Caco-2 (cell line): ENCODE measurements around the gene CDC7. TPM values are rescaled to one million over a fixed set of nuclear protein-coding genes. Genes with fewer than 3 reads are reported as not detected.
A peak's percentile ranks its signal among the peaks of the same experiment; 100 is the strongest.

Experiments
- BruUV-seq: library from RNA; stranded (reverse); fragments of 400-500 nt; replicated peaks from 2 replicates; lab custom pipeline; 2021; lab: Mats Ljungman, UMichigan
- CTCF ChIA-PET: fragments of 300-600 bp; sonication (Branson Sonifier 250); formaldehyde crosslinking; loops from one replicate; lab custom pipeline; 2022; ENCODE audit warnings: antibody characterized with exemption; lab: Charles Lee
- POLR2A ChIA-PET: fragments of 300-600 bp; sonication (Branson Sonifier 250); formaldehyde crosslinking; loops from one replicate; lab custom pipeline; 2022; ENCODE audit warnings: antibody characterized with exemption; lab: Charles Lee
- DNase-seq, 2 experiments: peaks; one replicate each; pipeline versions ENCODE4 v3.0.0 to v3.0.0-alpha.2; 2020 to 2022
- H3K27me3 ChIP-seq: replicated peaks from 2 replicates; pipeline ENCODE4 v1.6.0; 2011; ENCODE audit warnings: low read length; ENCODE audit not compliant: control insufficient read depth, insufficient read depth
- H3K36me3 ChIP-seq: 2 replicates; pipeline ENCODE4 v1.5.1; 2011; ENCODE audit warnings: low read length; ENCODE audit not compliant: control insufficient read depth, insufficient read depth
- H3K4me1 ChIP-seq: fragments of 250-450 bp; sonication (Bioruptor Pico); 2 replicates; pipeline ENCODE4 v1.5.1; 2020; ENCODE audit warnings: mild to moderate bottlenecking
- H3K4me3 ChIP-seq: 2 replicates; pipeline ENCODE4 v1.5.1; 2011; ENCODE audit warnings: low read depth, mild to moderate bottlenecking, control low read depth, low read length
- H3K9me3 ChIP-seq: fragments of 250-450 bp; sonication (Bioruptor Pico); 2 replicates; pipeline ENCODE4 v1.5.1; 2020; ENCODE audit warnings: mild to moderate bottlenecking, moderate library complexity
- H3K27ac Mint-ChIP-seq: one replicate; pipeline ENCODE4 v1.8.0; 2022; ENCODE audit warnings: mixed read lengths; ENCODE audit not compliant: unreplicated experiment
- H3K27me3 Mint-ChIP-seq: one replicate; pipeline ENCODE4 v1.8.0; 2022; ENCODE audit warnings: mixed read lengths; ENCODE audit not compliant: insufficient read depth, unreplicated experiment
- H3K36me3 Mint-ChIP-seq: one replicate; pipeline ENCODE4 v1.8.0; 2022; ENCODE audit warnings: mild to moderate bottlenecking, mixed read lengths; ENCODE audit not compliant: insufficient read depth, unreplicated experiment
- H3K4me1 Mint-ChIP-seq: one replicate; pipeline ENCODE4 v1.8.0; 2022; ENCODE audit warnings: low read depth, mixed read lengths; ENCODE audit not compliant: unreplicated experiment
- H3K4me3 Mint-ChIP-seq: one replicate; pipeline ENCODE4 v1.8.0; 2022; ENCODE audit warnings: mild to moderate bottlenecking, moderate library complexity, mixed read lengths; ENCODE audit not compliant: unreplicated experiment
- H3K9me3 Mint-ChIP-seq: one replicate; pipeline ENCODE4 v1.8.0; 2022; ENCODE audit warnings: mixed read lengths; ENCODE audit not compliant: unreplicated experiment
- intact Hi-C: fragments of 100-400 bp; cut with micrococcal nuclease; formaldehyde crosslinking; loops from one replicate; pipeline ENCODE4 v1.10.0; 2022; ENCODE audit not compliant: unreplicated experiment
- total RNA-seq: library from RNA; stranded (reverse); gene quantifications from 2 replicates; pipeline ENCODE4 v1.2.3, GENCODE V29; 2022
- TF ChIP-seq, protein P1 (sequence below), 2 experiments: fragments of 200-600 bp in 1 of 2; IDR thresholded peaks; 1 replicate in 1 of 2; 2 replicates in 1 of 2; pipeline versions ENCODE4 v1.5.1 to v1.8.0; 2011 to 2022; ENCODE audit warnings: antibody characterized with exemption in 1 of 2, control low read depth in 1 of 2, inconsistent platforms in 1 of 2, low read depth in 1 of 2, low read length in 1 of 2, mild to moderate bottlenecking in 1 of 2, moderate library complexity in 1 of 2; ENCODE audit not compliant: insufficient read depth in 1 of 2, severe bottlenecking in 1 of 2, unreplicated experiment in 1 of 2

CDC7 gene
- total RNA-seq, 1 experiment from 2014 or later, result 19.4 TPM

DNA sequence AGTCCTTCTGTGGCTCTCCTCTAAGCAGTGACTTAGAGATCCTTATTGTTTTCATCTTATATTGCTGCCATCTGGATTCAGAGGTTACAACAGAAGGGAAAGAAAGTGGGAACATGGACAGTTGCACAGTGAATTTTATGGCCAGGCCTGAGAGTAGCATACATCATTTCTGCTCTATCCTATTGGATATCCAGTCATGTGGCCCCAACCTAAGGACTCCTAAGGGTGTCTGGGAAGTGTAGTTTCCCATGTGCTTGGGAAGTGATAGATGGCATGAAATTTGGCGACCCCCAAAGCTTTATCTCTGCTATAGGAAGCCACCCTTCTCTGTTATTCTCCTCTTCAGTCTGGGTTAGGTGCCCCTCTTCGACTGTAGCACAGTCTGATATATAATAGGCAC lies 51.9 kb downstream of the CDC7 start:
- no peaks in the 10 kb centered on the region for H3K36me3 ChIP-seq
- H3K27me3 ChIP-seq, result no peaks in the 10 kb centered on the region
- intact Hi-C loops, result no loop called here
- peaks cover 7% of the 10 kb centered on the region; the same call in 1 of the 2 replicates for H3K4me1 ChIP-seq
- no peaks in the 10 kb centered on the region for H3K36me3 Mint-ChIP-seq
- H3K9me3 ChIP-seq, result no peaks in the 10 kb centered on the region
- POLR2A ChIA-PET, result no interaction called here
- DNase-seq, result no peak
- no peaks in the 10 kb centered on the region for H3K9me3 Mint-ChIP-seq
- H3K4me3 Mint-ChIP-seq, result no peak overlapping the region
- no TSS peak for BruUV-seq
- no peaks in the 10 kb centered on the region for H3K27me3 Mint-ChIP-seq
- H3K4me3 ChIP-seq, result no peak overlapping the region
- H3K4me1 Mint-ChIP-seq, result peaks cover 23% of the 10 kb centered on the region
- no peak overlapping the region for H3K27ac Mint-ChIP-seq
- TF ChIP-seq, protein P1, sequence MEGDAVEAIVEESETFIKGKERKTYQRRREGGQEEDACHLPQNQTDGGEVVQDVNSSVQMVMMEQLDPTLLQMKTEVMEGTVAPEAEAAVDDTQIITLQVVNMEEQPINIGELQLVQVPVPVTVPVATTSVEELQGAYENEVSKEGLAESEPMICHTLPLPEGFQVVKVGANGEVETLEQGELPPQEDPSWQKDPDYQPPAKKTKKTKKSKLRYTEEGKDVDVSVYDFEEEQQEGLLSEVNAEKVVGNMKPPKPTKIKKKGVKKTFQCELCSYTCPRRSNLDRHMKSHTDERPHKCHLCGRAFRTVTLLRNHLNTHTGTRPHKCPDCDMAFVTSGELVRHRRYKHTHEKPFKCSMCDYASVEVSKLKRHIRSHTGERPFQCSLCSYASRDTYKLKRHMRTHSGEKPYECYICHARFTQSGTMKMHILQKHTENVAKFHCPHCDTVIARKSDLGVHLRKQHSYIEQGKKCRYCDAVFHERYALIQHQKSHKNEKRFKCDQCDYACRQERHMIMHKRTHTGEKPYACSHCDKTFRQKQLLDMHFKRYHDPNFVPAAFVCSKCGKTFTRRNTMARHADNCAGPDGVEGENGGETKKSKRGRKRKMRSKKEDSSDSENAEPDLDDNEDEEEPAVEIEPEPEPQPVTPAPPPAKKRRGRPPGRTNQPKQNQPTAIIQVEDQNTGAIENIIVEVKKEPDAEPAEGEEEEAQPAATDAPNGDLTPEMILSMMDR (IDR thresholded peaks at IDR 0.05; ENCODE audit: insufficient read depth in 1 of 2, low read depth in 1 of 2, low read length in 1 of 2, severe bottlenecking in 1 of 2, unreplicated experiment in 1 of 2), result no peak
- CTCF ChIA-PET, result no interaction called here

DNA sequence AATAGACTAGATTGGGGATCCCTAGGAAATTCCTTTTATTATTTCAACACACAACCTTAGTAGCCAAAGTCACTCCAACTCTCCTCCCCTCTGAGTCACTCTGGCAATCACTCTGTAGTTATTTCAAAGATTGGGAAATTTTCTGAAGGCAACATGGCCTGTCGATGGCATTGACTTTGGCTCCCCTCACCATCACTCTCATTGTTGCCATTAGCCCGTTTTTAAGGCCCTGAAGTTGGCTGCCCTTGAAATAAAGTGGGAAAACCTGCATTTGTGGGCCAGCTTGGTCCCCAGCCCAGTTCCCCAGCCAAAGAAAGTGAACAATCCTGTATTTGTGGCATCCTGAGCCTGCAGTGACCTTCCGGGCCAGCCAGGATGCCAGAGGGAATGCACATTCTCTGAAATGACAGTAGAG lies 52.5 kb downstream of the CDC7 start:
- no peaks in the 10 kb centered on the region for H3K9me3 ChIP-seq
- H3K4me3 ChIP-seq, result no peak overlapping the region
- intact Hi-C loops, result no loop called here
- Mint-ChIP-seq H3K4me3 (no peak overlapping the region), H3K36me3 (no peaks in the 10 kb centered on the region), H3K27ac (no peak overlapping the region), H3K9me3 (peaks cover 1% of the 10 kb centered on the region), H3K27me3 (no peaks in the 10 kb centered on the region), H3K4me1 (peaks cover 23% of the 10 kb centered on the region)
- POLR2A ChIA-PET, result no interaction called here
- no peak for DNase-seq
- TF ChIP-seq, protein P1 (IDR thresholded peaks at IDR 0.05; ENCODE audit: insufficient read depth in 1 of 2, low read depth in 1 of 2, low read length in 1 of 2, severe bottlenecking in 1 of 2, unreplicated experiment in 1 of 2), result no peak
- BruUV-seq, result no TSS peak
- CTCF ChIA-PET, result interaction anchor here (0.6 kb wide), 2 partner anchors 41 to 137 kb away, joined by 6 to 8 read pairs; no protein-coding TSS in a partner anchor
- H3K36me3 ChIP-seq, result no peaks in the 10 kb centered on the region
- H3K4me1 ChIP-seq, result peaks cover 10% of the 10 kb centered on the region; the same call in 1 of the 2 replicates
- no peaks in the 10 kb centered on the region for H3K27me3 ChIP-seq

DNA sequence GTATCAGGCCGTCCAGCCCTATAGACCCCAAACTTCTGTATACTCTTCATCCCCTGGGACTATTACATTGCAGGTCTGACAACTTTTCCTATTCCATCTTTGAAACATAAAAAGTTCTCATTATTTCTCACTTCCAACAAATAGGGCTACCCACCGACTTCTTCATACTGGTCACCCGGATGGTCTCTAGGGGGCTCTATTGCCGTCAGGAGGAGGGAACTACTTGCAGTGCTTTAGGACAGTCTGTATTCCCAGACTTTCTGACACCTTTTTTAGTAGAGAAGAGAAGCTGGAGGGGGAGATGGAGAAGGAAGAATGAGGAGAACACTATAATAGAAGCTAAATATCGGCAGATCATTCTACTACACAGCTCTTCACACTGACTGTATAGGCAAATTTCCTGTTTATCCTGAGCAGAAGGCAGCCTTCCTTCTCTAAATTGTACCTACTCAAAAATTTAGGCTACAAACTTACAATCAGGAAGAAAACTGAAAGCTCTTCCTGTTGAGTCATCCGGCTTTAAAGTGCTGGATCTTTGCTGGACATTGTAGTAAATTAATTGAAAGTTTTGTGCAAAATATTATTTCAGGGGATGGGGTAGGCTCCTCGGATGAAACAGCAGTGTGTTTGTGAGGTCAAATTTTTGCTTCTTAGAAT lies 54.6 kb downstream of the CDC7 start:
- no peaks in the 10 kb centered on the region for H3K27me3 ChIP-seq
- H3K36me3 ChIP-seq, result no peaks in the 10 kb centered on the region
- Mint-ChIP-seq H3K4me1 (peaks cover 37% of the 10 kb centered on the region), H3K36me3 (no peaks in the 10 kb centered on the region), H3K27me3 (no peaks in the 10 kb centered on the region), H3K27ac (peak overlapping the region; percentile 64), H3K9me3 (peaks cover 9% of the 10 kb centered on the region), H3K4me3 (no peak overlapping the region)
- no peaks in the 10 kb centered on the region for H3K9me3 ChIP-seq
- CTCF ChIA-PET, result interaction anchor here (0.6 to 1.3 kb wide), 4 partner anchors 27 to 276 kb away, joined by 3 to 5 read pairs (median 4); no protein-coding TSS in a partner anchor
- TF ChIP-seq, protein P1 (IDR thresholded peaks at IDR 0.05; ENCODE audit: insufficient read depth in 1 of 2, low read depth in 1 of 2, low read length in 1 of 2, severe bottlenecking in 1 of 2, unreplicated experiment in 1 of 2), result peak in 1 of 2 experiments; percentile 28
- no TSS peak for BruUV-seq
- POLR2A ChIA-PET, result no interaction called here
- H3K4me3 ChIP-seq, result no peak overlapping the region
- intact Hi-C loops, result loop anchor here (1.0 kb wide), 1 partner anchor 56 kb away; no protein-coding TSS in a partner anchor
- H3K4me1 ChIP-seq, result peaks cover 21% of the 10 kb centered on the region
- peak in 1 of 2 experiments; percentile 10 for DNase-seq
